Effector memory CD8-positive, alpha-beta T cell (primary cell): ENCODE measurements around the gene NOVA2.

Source experiments
- ATAC-seq: fragments of 150-1000 bp; cut with Tn5 transposase; replicated peaks from 2 replicates; pipeline ENCODE4 v1.10.0; 2021; ENCODE audit warnings: mild to moderate bottlenecking, moderate library complexity
- DNase-seq, 3 experiments: peaks; one replicate each; pipeline ENCODE4 v3.0.0; 2021
- H3K27ac Mint-ChIP-seq, 2 donors: one replicate each; pipeline ENCODE4 v1.8.0; 2022; ENCODE audit warnings: mild to moderate bottlenecking in 2 of 2, mixed read lengths in 2 of 2, moderate library complexity in 2 of 2
- H3K27me3 Mint-ChIP-seq, 2 donors: one replicate each; pipeline ENCODE4 v1.8.0; 2022; ENCODE audit warnings: mixed read lengths in 2 of 2
- H3K36me3 Mint-ChIP-seq: one replicate; pipeline ENCODE4 v1.8.0; 2022; ENCODE audit warnings: mild to moderate bottlenecking, moderate library complexity, mixed read lengths; ENCODE audit not compliant: insufficient read depth
- H3K4me1 Mint-ChIP-seq, 2 donors: one replicate each; pipeline ENCODE4 v1.8.0; 2022; ENCODE audit warnings: low read depth in 2 of 2, mixed read lengths in 2 of 2
- H3K4me3 Mint-ChIP-seq, 2 donors: one replicate each; pipeline ENCODE4 v1.8.0; 2022; ENCODE audit warnings: mild to moderate bottlenecking in 2 of 2, mixed read lengths in 2 of 2, moderate library complexity in 2 of 2
- H3K9me3 Mint-ChIP-seq, 2 donors: one replicate each; pipeline ENCODE4 v1.8.0; 2022; ENCODE audit warnings: mixed read lengths in 2 of 2

NOVA2 gene

GRCh38 chr19:45883881-45884681 lies 89.6 kb downstream of the NOVA2 start:
- Mint-ChIP-seq H3K36me3 (peaks cover 16% of the 10 kb centered on the region), H3K4me3 (peak overlapping the region; percentile 74 to 78), H3K27ac (peak overlapping the region in 1 of 2 donors; percentile 6), H3K27me3 (peaks cover under 1 to 2% of the 10 kb centered on the region in 2 donors), H3K9me3 (no peaks in the 10 kb centered on the region), H3K4me1 (peaks cover 18 to 22% of the 10 kb centered on the region in 2 donors)
- no peak for DNase-seq
- no peak for ATAC-seq
